Activated CD8-positive, alpha-beta T cell treated with anti-CD3 and anti-CD28 coated beads, Interleukin-2, amount 10 ng/mL, durations not matched to agents 7 days and 5 days (primary cell): Measurements from ENCODE around the gene RPL5. TPM values are rescaled to one million over a fixed set of nuclear protein-coding genes. Genes with fewer than 3 reads are reported as not detected.
"Not testable (repeated sequence)": the region's sequence is repeated elsewhere in the genome, so short reads cannot be mapped to it uniquely, and the experiment has no call there.

Source experiments
- ATAC-seq: fragments of 150-1000 bp; cut with Tn5 transposase; one replicate; pipeline ENCODE4 v1.10.0; 2021; ENCODE audit warnings: moderate library complexity
- CTCF ChIA-PET: fragments of 350-600 bp; sonication (Branson Sonifier 250); formaldehyde crosslinking; loops from one replicate; lab custom pipeline; 2021; ENCODE audit warnings: antibody characterized with exemption; lab: Charles Lee
- POLR2A ChIA-PET: fragments of 350-600 bp; sonication (Branson Sonifier 250); formaldehyde crosslinking; loops from one replicate; lab custom pipeline; 2021; ENCODE audit warnings: antibody characterized with exemption; lab: Charles Lee
- DNase-seq: peaks from one replicate; pipeline ENCODE4 v3.0.0-alpha.2; 2020
- H3K27ac Mint-ChIP-seq: one replicate; pipeline ENCODE4 v1.8.0; 2021; ENCODE audit warnings: mild to moderate bottlenecking, mixed read lengths
- H3K27me3 Mint-ChIP-seq: one replicate; pipeline ENCODE4 v1.8.0; 2021; ENCODE audit warnings: low read depth, mixed read lengths
- H3K36me3 Mint-ChIP-seq: one replicate; pipeline ENCODE4 v1.8.0; 2021; ENCODE audit warnings: low read depth, mixed read lengths
- H3K4me1 Mint-ChIP-seq: one replicate; pipeline ENCODE4 v1.8.0; 2021; ENCODE audit warnings: low read depth, mixed read lengths
- H3K4me3 Mint-ChIP-seq: one replicate; pipeline ENCODE4 v1.8.0; 2021; ENCODE audit warnings: mild to moderate bottlenecking, mixed read lengths
- H3K9me3 Mint-ChIP-seq: one replicate; pipeline ENCODE4 v1.8.0; 2022; ENCODE audit warnings: mixed read lengths; ENCODE audit not compliant: insufficient read depth
- total RNA-seq, 2 experiments: library from RNA; stranded (reverse); gene quantifications; one replicate each; pipeline ENCODE4 v1.2.3, GENCODE V29; 2021

RPL5 gene
- 100 to 1,000 TPM; 816 to 821 TPM for total RNA-seq

- H3K9me3 Mint-ChIP-seq = no peaks in the 10 kb centered on the region
- ChIA-PET POLR2A (interaction anchor here (0.5 to 1.9 kb wide), 17 partner anchors 9 to 1014 kb away, joined by 3 to 20 read pairs (median 3); partner anchors contain the start of genes DIPK1A, EVI5 and MTF2), CTCF (interaction anchor here (0.7 to 2.4 kb wide), 37 partner anchors 10 to 1012 kb away, joined by 3 to 25 read pairs (median 4); partner anchors contain the start of genes EVI5 and MTF2)
- peaks cover 44% of the 10 kb centered on the region for H3K36me3 Mint-ChIP-seq
- H3K27ac Mint-ChIP-seq = peak within 1 kb of the TSS; percentile 98
- ATAC-seq (peak; percentile 91), DNase-seq (peak; percentile 98)
- H3K27me3 Mint-ChIP-seq = no peaks in the 10 kb centered on the region
- H3K4me3 Mint-ChIP-seq = peak within 1 kb of the TSS; percentile 96
- H3K4me1 Mint-ChIP-seq = peaks cover 43% of the 10 kb centered on the region
Measured at GRCh38 chr1:92831762-92832536, at the start of gene RPL5. RPL5 (plus strand) TSS chr1:92832040; CDS start chr1:92832115, 75 bp downstream.

- H3K36me3 Mint-ChIP-seq, ATAC-seq, H3K4me3 Mint-ChIP-seq, DNase-seq, H3K9me3 Mint-ChIP-seq, POLR2A ChIA-PET, CTCF ChIA-PET, H3K27ac Mint-ChIP-seq: not testable (repeated sequence)
- Mint-ChIP-seq H3K27me3 (peaks cover 60% of the 10 kb centered on the region), H3K4me1 (peaks cover 15% of the 10 kb centered on the region)
Measured at GRCh38 chr1:92783550-92783949, 48.3 kb upstream of the RPL5 start.

- CTCF ChIA-PET = no interaction called here
- peaks cover 15% of the 10 kb centered on the region for H3K4me1 Mint-ChIP-seq
- peak; percentile 54 for ATAC-seq
- no peak overlapping the region for H3K27ac Mint-ChIP-seq
- peak; percentile 69 for DNase-seq
- POLR2A ChIA-PET = no interaction called here
- H3K9me3 Mint-ChIP-seq = no peaks in the 10 kb centered on the region
- H3K27me3 Mint-ChIP-seq = peaks cover 55% of the 10 kb centered on the region
- H3K4me3 Mint-ChIP-seq = peak overlapping the region; percentile 56
- no peaks in the 10 kb centered on the region for H3K36me3 Mint-ChIP-seq
Measured at GRCh38 chr1:92784021-92784638, 47.7 kb upstream of the RPL5 start.

- ChIA-PET CTCF (interaction anchor here (1.3 kb wide), 1 partner anchor 47 kb away, joined by 3 read pairs; the partner anchor contains the start of gene RPL5), POLR2A (interaction anchor here (0.7 kb wide), 1 partner anchor 47 kb away, joined by 3 read pairs; the partner anchor contains the start of gene RPL5)
- H3K27me3 Mint-ChIP-seq = peaks cover 56% of the 10 kb centered on the region
- H3K27ac Mint-ChIP-seq = no peak within 1 kb of the TSS
- peaks cover 15% of the 10 kb centered on the region for H3K4me1 Mint-ChIP-seq
- ATAC-seq = peak; percentile 72
- no peaks in the 10 kb centered on the region for H3K36me3 Mint-ChIP-seq
- DNase-seq = peak; percentile 48
- peak within 1 kb of the TSS; percentile 56 for H3K4me3 Mint-ChIP-seq
- no peaks in the 10 kb centered on the region for H3K9me3 Mint-ChIP-seq
Measured at GRCh38 chr1:92784639-92785500, 47.0 kb upstream of the RPL5 start, which contains the start of gene EVI5. EVI5 (minus strand) TSS chr1:92785108; CDS start chr1:92736546, 48,562 bp downstream.

- ChIA-PET CTCF (interaction anchor here (1.1 kb wide), 1 partner anchor 37 kb away, joined by 3 read pairs; no protein-coding TSS in a partner anchor), POLR2A (interaction anchor here (1.2 kb wide), 1 partner anchor 45 kb away, joined by 3 read pairs; the partner anchor contains the start of gene RPL5)
- Mint-ChIP-seq H3K27me3 (peaks cover 61% of the 10 kb centered on the region), H3K4me1 (peaks cover 15% of the 10 kb centered on the region), H3K9me3 (no peaks in the 10 kb centered on the region), H3K36me3 (no peaks in the 10 kb centered on the region), H3K27ac (no peak overlapping the region), H3K4me3 (no peak overlapping the region)
- ATAC-seq (no peak), DNase-seq (no peak)
Measured at GRCh38 chr1:92786111-92786901, 45.5 kb upstream of the RPL5 start.

GRCh38 chr1:92790081-92790480 lies 41.8 kb upstream of the RPL5 start:
- H3K27ac Mint-ChIP-seq = no peak overlapping the region
- H3K36me3 Mint-ChIP-seq = no peaks in the 10 kb centered on the region
- no peak for DNase-seq
- peaks cover 70% of the 10 kb centered on the region for H3K27me3 Mint-ChIP-seq
- no peaks in the 10 kb centered on the region for H3K9me3 Mint-ChIP-seq
- no peak for ATAC-seq
- peaks cover 5% of the 10 kb centered on the region for H3K4me1 Mint-ChIP-seq
- CTCF ChIA-PET = interaction anchor here (1.0 to 1.9 kb wide), 3 partner anchors 28 to 42 kb away, joined by 3 to 7 read pairs (median 3); no protein-coding TSS in a partner anchor
- H3K4me3 Mint-ChIP-seq = no peak overlapping the region
- POLR2A ChIA-PET = no interaction called here

GRCh38 chr1:92790867-92791266 lies 41.0 kb upstream of the RPL5 start:
- ATAC-seq (no peak), DNase-seq (no peak)
- Mint-ChIP-seq H3K36me3 (no peaks in the 10 kb centered on the region), H3K9me3 (no peaks in the 10 kb centered on the region), H3K27me3 (peaks cover 69% of the 10 kb centered on the region), H3K27ac (no peak overlapping the region), H3K4me1 (no peaks in the 10 kb centered on the region), H3K4me3 (no peak overlapping the region)
- ChIA-PET POLR2A (no interaction called here), CTCF (interaction anchor here (1.5 to 1.9 kb wide), 2 partner anchors 41 to 42 kb away, joined by 3 to 7 read pairs; no protein-coding TSS in a partner anchor)

GRCh38 chr1:92791487-92792066 lies 40.3 kb upstream of the RPL5 start:
- H3K36me3 Mint-ChIP-seq = no peaks in the 10 kb centered on the region
- no peaks in the 10 kb centered on the region for H3K4me1 Mint-ChIP-seq

GRCh38 chr1:92792340-92792782 lies 39.5 kb upstream of the RPL5 start:
- no peak for DNase-seq
- Mint-ChIP-seq H3K4me3 (no peak overlapping the region), H3K9me3 (no peaks in the 10 kb centered on the region), H3K27me3 (peaks cover 67% of the 10 kb centered on the region), H3K27ac (no peak overlapping the region), H3K36me3 (no peaks in the 10 kb centered on the region), H3K4me1 (no peaks in the 10 kb centered on the region)
- no peak for ATAC-seq
- ChIA-PET CTCF (interaction anchor here (1.3 kb wide), 1 partner anchor 43 kb away, joined by 3 read pairs; no protein-coding TSS in a partner anchor), POLR2A (no interaction called here)

More at GRCh38 chr1:92791487-92792066, 40.3 kb upstream of the RPL5 start:
- POLR2A ChIA-PET = no interaction called here
- Mint-ChIP-seq H3K9me3 (no peaks in the 10 kb centered on the region), H3K4me3 (no peak overlapping the region), H3K27ac (no peak overlapping the region), H3K27me3 (peaks cover 68% of the 10 kb centered on the region)
- CTCF ChIA-PET = interaction anchor here (1.5 to 1.9 kb wide), 2 partner anchors 41 to 43 kb away, joined by 3 to 7 read pairs; no protein-coding TSS in a partner anchor
- DNase-seq (no peak), ATAC-seq (no peak)

GRCh38 chr1:92795166-92795565 lies 36.7 kb upstream of the RPL5 start:
- Mint-ChIP-seq H3K9me3 (no peaks in the 10 kb centered on the region), H3K4me1 (no peaks in the 10 kb centered on the region), H3K27me3 (peaks cover 61% of the 10 kb centered on the region), H3K27ac (no peak overlapping the region), H3K36me3 (no peaks in the 10 kb centered on the region), H3K4me3 (no peak overlapping the region)
- ChIA-PET POLR2A (no interaction called here), CTCF (interaction anchor here (1.3 kb wide), 1 partner anchor 23 kb away, joined by 9 read pairs; no protein-coding TSS in a partner anchor)
- no peak for ATAC-seq
- DNase-seq = no peak
